ENCODE measurements around the gene TMEM50A.
"Not testable (repeated sequence)": the region's sequence is repeated elsewhere in the genome, so short reads cannot be mapped to it uniquely, and the experiment has no call there.

The TMEM50A gene

DNA sequence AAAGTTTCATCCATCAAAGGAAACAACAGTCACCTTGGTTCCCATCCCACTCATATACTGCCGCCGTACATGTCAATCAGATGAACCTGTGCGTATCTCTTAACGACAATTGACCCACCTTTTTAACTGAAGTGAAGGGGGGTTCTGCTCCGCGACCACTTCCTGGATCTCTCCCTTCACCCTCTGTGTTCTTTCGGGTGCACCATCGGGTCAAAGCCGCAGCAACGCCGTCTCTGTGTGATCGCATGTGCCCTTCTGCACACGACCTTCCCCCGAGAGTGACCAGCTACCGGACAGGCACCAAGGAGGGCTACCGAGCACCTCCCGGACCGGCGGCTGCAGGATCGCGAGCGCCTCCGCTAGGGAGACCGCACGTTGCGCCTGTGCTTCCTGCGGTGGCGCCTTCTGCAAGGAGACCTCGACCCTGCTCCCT is 1.2 kb upstream of the TMEM50A start:
- DNase-seq (ENCODE audit: low spot score), result peak; percentile 10

DNA sequence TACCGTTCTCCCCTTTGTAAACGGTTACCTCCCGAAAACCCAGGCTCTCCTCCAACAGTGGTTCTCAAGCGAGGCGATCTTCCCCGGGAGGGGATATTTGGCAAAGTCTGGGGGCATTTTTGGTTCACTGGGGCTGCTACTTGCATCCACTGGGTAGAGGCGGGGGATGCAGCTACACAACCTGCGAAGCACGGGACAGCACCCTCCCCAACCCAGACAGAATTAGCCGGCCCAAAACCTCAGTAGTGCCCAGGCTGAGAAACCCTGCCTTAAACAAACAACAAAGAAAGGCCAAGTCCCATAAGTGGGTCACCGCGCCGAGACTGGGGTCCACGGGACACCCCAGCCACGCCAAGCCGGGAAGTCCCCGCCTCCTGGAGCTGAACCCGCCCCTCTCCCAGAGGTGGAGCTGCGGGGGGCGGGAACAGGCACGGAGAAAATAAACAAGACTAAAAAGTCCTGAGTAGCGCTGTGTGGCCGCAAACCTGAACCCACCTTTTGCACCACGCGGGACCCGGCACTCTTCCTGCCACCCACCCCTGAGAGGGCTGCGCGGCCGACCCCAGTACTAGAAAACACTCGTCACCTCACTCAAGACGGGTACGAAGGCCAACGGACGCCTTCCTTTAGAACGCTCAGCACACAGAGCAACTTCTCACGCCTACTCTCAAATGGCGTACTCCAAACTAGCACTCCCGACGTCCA is 499 bp upstream of the TMEM50A start:
- peak; percentile 28 for DNase-seq (ENCODE audit: low spot score)

- DNase-seq (ENCODE audit: low spot score), result peak; percentile 10
Observed at GRCh38 chr1:25338986-25339385, 852 bp downstream of the TMEM50A start.

DNA sequence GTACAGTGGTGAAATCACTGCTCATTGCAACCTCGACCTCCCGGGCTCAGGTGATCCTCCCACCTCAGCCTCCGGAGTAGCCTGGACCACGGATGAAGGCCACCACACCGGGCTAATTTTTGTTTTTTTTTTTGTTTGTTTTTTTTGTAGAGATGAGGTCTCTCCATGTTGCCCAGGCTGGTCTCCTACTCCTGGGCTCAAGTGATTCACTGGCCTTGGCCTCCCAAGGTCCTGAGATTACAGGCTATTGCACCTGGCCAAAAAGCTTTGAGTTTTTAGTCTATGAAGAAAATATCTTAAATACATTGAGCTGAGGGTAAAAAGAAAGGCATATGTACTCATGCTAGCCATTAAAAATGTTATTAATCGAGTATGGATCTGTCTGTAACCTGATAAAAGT is 3.6 kb downstream of the TMEM50A start:
- no peak for DNase-seq (ENCODE audit: low spot score)

- DNase-seq (ENCODE audit: low spot score), result no peak
Observed at GRCh38 chr1:25342846-25343245, 4.7 kb downstream of the TMEM50A start.

DNA sequence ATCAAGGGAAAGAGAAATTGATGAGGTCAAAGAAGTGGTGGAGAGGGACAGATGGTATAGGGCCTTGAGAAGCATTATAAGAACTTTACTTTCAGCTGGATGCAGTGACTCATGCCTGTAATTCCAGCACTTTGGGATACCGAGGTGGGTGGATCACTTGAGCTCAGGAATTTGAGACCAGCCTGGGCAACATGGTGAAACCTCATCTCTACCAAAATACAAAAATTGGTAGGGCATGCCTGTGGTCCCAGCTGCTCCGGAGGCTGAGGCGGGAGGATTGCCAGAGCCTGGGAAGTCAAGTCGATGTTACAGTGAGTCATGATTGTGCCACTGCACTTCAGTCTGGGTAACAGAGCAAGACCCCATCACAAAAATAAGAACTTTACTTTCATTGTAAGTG is 5.7 kb downstream of the TMEM50A start:
- DNase-seq (ENCODE audit: low spot score), result no peak

- no peak for DNase-seq (ENCODE audit: low spot score)
Observed at GRCh38 chr1:25347556-25347955, 9.4 kb downstream of the TMEM50A start.

DNA sequence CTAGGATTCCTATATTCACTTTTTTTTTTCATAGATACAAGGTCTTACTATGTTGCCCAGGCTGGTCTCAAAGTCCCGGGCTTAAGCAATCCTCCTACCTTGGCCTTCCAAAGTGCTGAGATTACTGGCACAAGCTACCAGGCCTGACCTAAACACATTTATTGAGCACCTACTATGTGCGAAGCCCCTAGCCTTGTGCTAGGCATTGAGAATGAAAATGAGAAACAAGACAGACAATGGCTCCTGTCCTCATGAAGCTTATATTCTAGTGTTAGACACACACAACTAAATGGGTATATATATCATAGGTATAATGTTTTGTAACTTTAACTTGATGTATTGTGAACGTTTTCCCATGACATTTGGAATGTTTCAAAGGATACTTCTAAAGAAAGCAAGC is 11.5 kb downstream of the TMEM50A start:
- no peak for DNase-seq (ENCODE audit: low spot score)

DNA sequence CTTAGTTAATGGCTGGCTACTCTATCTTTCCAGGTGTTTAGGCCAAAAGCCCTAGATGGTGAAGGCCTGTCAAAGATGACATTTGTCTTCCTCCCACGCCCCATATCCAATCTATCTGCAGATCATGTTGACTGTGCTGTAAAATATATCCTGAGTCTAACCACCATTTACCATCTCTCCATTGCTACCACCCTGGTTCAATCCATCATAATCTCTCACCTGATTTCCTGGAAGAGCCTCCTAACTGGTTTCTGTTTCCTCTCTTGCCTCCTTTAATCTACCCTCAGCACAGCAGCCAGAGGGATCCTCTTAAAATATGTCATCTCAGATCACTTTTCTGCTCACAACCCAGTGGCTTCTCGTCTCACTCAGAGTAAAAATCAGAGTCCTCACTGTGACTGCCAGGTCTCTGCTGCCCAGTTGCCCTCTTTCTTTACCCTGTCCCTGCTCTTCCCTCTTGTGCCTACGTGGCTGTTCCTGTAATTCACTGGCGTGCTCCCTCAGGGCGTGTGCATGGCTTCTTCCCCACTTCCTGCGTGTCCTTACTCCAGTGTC is 17.8 kb downstream of the TMEM50A start:
- DNase-seq (ENCODE audit: low spot score), result no peak

DNA sequence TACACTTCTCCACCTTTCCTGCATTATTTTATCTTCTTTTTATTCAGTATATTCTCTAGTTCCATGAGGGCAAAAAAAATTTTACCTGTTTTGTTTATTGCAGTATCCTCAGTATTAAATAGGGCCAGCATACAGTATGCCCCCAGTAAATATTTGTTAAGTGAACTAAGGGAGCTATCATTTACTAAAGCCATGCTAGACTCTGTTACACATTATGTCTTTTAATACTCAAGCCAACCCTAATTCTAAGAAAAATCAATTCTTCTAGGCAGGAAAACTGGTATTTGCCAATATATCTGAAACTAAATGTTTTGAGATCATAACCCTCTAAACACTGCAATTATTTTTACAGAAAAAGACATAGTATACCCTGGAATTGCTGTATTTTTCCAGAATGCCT is 18.3 kb downstream of the TMEM50A start:
- no peak for DNase-seq (ENCODE audit: low spot score)

GRCh38 chr1:25356848-25357247 is 18.7 kb downstream of the TMEM50A start:
- no peak for DNase-seq (ENCODE audit: low spot score)

DNA sequence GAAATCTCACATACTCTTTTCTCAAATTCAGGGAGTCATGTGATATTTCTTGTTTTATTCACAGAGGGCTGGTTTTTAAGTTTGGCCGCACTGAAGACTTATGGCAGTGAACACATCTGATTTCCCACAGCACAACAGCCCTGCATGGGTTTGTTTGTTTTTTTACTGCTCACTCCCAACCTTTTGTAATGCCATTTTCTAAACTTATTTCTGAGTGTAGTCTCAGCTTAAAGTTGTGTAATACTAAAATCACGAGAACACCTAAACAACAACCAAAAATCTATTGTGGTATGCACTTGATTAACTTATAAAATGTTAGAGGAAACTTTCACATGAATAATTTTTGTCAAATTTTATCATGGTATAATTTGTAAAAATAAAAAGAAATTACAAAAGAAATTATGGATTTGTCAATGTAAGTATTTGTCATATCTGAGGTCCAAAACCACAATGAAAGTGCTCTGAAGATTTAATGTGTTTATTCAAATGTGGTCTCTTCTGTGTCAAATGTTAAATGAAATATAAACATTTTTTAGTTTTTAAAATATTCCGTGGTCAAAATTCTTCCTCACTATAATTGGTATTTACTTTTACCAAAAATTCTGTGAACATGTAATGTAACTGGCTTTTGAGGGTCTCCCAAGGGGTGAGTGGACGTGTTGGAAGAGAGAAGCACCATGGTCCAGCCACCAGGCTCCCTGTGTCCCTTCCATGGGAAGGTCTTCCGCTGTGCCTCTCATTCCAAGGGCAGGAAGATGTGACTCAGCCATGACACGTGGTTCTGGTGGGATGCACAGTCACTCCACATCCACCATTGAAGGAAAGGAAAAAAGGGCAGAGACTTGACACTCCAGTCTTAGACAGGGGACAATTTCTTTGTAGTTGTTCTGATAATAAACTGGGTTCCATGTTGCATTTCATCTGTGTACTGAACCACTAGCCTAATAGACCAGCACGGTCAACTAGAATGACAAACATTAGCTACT is 22.8 kb downstream of the TMEM50A start:
- DNase-seq (ENCODE audit: low spot score), result no peak

- no peak for DNase-seq (ENCODE audit: low spot score)
Observed at GRCh38 chr1:25361901-25362300, 23.8 kb downstream of the TMEM50A start.

DNA sequence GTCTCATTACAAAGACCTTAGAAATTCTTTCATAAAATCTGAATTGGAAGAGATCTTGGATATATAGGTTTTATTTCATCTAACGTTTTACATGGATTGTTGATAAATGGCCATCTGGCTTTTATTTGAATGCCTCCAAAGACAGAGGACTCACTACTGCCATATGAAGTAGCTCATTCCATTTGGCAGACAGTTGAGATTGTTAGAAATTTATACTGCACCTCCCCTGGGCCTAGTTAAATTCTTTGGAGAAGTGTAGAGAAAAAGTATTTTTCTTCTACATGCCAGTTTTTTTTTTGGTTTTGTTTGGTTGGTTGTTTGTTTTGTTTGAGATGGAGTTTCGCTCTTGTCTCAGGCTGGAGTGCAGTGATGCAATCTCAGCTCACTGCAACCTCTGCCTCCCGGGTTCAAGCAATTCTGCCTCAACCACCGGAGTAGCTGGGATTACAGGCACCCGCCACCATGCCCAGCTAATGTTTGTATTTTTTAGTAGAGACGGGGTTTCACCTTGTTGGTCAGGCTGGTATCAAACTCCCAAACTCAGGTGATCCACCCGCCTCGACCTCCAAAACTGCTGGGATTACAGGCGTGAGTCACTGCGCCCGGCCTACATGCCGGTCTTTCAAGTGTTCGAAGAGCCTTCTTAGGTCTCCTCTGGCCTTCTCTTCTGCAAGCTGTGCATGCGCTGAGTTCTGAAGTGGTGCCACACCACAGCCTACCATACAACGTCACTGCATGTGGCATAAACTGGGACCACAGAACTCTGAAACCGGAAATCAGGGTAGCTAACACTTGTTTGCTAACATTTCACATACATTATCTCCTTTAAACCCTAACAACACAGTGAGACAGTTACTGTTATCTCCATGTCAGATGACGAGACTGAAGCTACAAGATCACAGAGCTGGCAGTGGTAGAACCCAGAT is 24.8 kb downstream of the TMEM50A start:
- DNase-seq (ENCODE audit: low spot score), result not testable (repeated sequence)

- DNase-seq (ENCODE audit: low spot score), result no peak
Observed at GRCh38 chr1:25369241-25369640, 31.1 kb downstream of the TMEM50A start.

DNA sequence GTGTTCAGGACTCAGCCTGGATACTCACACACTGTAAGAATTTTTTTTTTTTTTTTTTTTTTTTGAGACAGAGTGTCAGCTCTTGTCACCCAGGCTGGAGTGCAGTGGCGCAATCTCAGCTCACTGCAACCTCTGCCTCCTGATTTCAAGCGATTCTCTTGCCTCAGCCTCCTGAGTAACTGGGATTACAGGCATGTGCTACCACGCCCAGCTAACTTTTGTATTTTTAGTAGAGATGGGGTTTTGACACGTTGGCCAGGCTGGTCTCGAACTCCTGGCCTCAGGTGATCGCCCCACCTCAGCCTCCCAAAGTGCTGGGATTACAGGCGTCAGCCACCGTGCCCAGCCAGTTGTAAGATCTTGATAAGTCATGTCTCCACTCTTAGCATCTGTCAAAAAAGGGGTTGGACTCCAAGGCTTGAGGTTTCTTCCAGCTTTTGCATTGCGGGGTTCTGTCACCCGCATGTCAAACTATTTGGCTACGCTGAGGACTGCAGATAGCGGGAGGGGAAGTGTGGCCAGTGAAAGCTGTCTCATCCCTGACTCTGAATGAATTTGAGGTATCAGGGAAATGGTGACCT is 31.6 kb downstream of the TMEM50A start:
- DNase-seq (ENCODE audit: low spot score), result not testable (repeated sequence)

DNA sequence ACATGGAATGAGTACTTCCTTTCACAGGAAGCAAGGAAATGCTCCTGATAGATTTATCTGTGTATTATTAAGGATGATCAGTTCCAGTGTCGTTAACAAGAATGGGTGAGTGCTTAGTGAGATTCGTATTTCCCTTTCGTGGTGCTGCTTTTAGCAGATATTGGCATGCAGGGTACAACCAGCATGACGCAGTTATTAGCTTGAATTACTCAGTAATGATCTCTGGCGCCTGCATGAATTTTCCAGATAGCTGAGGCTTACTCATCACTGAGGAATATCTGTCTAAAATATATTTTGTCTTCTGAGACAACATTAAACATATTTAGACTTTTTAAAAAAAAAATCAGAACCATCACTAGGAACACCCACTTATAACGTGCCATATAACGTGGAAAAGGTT is 33.6 kb downstream of the TMEM50A start:
- DNase-seq (ENCODE audit: low spot score), result not testable (repeated sequence)

DNA sequence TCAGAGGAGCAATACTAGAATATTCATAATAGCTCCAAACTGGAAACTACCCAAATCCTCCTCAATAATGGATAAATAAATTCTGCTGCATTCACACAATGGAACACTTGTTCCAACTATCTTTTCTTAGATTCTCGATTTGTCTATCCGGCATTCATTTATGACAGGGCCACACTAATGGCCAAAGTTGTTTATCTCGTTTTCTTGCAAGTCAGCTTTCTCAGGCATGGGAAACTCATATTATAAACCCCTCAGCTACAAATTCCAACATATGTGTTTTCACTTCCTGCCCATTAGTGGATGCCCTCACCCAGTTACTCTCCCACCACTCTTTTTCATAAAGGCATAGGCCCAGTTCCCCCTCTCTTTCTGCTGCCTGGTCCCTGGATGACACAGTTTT is 40.2 kb downstream of the TMEM50A start:
- DNase-seq (ENCODE audit: low spot score), result not testable (repeated sequence)

GRCh38 chr1:25382543-25382942 is 44.4 kb downstream of the TMEM50A start:
- DNase-seq (ENCODE audit: low spot score), result not testable (repeated sequence)

DNA sequence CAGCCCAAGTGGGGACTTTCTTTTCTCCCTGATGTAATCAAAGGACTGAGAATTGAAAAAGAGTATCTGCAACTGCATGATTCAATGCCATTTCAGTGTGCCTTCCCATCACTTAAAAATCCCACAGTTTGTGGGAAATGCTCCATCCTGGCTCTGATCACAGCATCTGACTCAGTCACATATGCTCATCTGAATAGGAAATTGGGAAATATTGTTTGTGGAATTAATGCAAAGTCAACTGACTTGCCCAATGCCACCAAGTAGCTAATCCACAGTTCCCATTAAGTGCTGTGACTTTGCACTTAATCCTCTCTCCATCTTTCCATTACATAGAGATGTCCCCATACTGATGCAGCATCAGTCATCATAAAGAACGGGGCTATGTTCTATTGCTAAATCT is 45.0 kb downstream of the TMEM50A start:
- DNase-seq (ENCODE audit: low spot score), result not testable (repeated sequence)

GRCh38 chr1:25383875-25384274 is 45.7 kb downstream of the TMEM50A start:
- not testable (repeated sequence) for DNase-seq (ENCODE audit: low spot score)

Measured in globus pallidus (tissue), 1 donor.